Measurements from ENCODE around the gene UBE2L3. TPM values are rescaled to one million over a fixed set of nuclear protein-coding genes. Genes with fewer than 3 reads are reported as not detected.

Gene UBE2L3
- total RNA-seq, 2 experiments from 2014 or later = 18.7 TPM

DNA sequence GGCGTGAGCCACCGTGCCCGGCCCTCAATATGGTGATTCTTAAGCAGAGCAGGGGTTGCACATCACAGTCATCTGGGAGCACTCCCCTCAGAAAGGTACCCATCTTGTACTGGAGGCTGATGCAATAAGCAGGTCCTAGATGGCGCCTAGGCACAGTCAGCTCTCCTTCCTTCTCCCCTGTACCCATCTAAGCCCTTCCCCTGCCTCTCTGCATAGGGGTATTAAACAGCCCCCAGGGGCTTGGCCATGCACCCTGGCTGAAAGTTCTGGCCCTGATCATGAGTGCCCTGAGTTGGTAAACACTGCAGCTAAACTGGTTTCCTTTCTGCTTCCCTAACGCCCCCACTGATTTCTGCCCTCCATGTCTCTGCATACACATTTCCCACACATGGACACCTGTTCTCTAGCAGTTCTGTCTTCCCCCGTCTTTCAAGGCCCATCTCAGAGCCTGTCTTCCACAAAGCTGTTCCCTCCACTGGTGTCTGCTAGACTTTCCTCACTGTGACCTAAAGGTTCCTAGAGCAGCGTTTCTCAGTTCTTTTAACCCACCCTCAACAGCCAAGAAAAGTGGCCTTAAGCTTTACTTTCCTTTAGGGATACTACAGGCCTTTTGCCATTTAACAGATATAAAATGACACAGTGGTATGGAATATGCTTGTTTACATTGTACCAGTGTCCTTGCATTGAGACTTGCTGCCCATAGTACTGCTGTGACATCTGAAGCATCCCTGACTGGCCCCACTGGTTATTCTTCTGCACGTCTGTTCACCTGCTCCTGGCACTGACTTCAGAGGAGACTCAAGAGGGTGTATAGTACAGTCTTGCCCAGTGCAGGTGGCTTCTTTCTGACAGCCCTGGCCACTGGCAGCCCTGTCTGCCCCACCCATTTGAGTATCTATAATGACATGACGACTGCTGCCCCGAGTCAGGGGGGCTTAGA, 15.6 kb downstream of the UBE2L3 start:
- Histone ChIP-seq H3K4me3 (ENCODE audit: low read length) (no peak overlapping the region), H3K4me1 (ENCODE audit: insufficient read depth, low read length) (peaks cover 69% of the 10 kb centered on the region), H3K27ac (ENCODE audit: low read depth in 1 of 2, low read length in 2 of 2) (no peak overlapping the region), H3K36me3 (ENCODE audit: insufficient read depth, low read length) (peaks cover 16% of the 10 kb centered on the region), H3K9me3 (ENCODE audit: control insufficient read depth in 1 of 2, insufficient read depth in 1 of 2, low read length in 2 of 2) (no peaks in the 10 kb centered on the region), H3K27me3 (ENCODE audit: control insufficient read depth in 1 of 2, insufficient read depth in 2 of 2, low read length in 2 of 2) (no peaks in the 10 kb centered on the region)
- Mint-ChIP-seq H3K4me3 (peak overlapping the region; percentile 31), H3K27ac (peak overlapping the region; percentile 71), H3K9me3 (no peaks in the 10 kb centered on the region), H3K36me3 (ENCODE audit: low read depth) (peaks cover 30% of the 10 kb centered on the region), H3K4me1 (ENCODE audit: low read depth) (peaks cover 53% of the 10 kb centered on the region), H3K27me3 (no peaks in the 10 kb centered on the region)
- ChIA-PET POLR2A (no interaction called here), CTCF (interaction anchor here (0.6 kb wide), 1 partner anchor 47 kb away, joined by 4 read pairs; the partner anchor contains the start of gene YDJC)
- TF ChIP-seq CTCF (IDR thresholded peaks at IDR 0.05) = no peak
- DNase-seq (no peak), ATAC-seq (ENCODE audit: poor library complexity) (no peak)
- intact Hi-C loops (cut with DNase I, micrococcal nuclease) = no loop called here

- no peak for TF ChIP-seq CTCF (IDR thresholded peaks at IDR 0.05)
Measured at GRCh38 chr22:21585389-21585788, 17.9 kb downstream of the UBE2L3 start.

DNA sequence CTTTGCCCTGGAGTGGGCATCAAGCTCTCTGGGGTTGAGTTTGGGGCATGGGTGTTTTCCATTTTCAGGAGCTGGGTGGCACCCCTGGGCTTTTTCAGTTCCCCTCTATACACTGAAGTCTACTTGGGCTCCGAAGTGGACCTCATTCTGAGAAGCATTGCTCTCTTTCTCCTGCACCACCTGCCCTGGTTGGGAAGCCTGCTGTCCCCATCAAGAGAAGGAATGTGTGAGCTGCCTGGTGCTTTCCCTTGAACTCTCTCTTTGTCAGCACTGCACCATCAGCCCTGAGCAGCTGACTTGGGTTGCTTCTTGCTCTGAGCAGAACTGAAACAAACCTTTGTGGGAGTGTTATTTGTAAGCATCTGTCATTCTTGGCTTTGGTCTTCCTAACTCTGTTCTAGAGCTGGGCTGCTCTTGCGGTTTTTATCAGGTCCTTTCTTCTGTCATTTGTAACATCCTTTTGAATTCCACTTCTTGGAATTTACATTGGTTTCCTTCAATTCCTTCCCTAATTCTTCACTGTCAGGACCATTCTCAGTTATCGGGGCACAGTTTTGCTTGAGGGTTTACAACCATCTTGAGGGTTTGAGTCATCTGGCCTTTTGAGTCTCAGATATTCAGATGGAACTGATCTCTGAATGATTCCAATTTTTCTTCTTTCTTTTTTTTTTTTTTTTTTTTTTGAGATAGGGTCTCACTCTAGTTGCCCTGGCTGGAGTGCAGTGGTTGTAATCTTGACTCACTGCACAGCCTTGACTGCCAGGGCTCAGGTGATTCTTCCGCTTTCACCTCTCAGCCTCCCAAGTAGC, 20.5 kb downstream of the UBE2L3 start:
- peak overlapping the region; percentile 27 for H3K4me3 Mint-ChIP-seq
- H3K9me3 Mint-ChIP-seq = no peaks in the 10 kb centered on the region
- POLR2A ChIA-PET = interaction anchor here (1.7 kb wide), 1 partner anchor 18 kb away, joined by 3 read pairs; no protein-coding TSS in a partner anchor
- H3K27me3 ChIP-seq (ENCODE audit: control insufficient read depth in 1 of 2, insufficient read depth in 2 of 2, low read length in 2 of 2) = no peaks in the 10 kb centered on the region
- TF ChIP-seq CTCF (IDR thresholded peaks at IDR 0.05) = no peak
- peaks cover 56% of the 10 kb centered on the region for H3K4me1 ChIP-seq (ENCODE audit: insufficient read depth, low read length)
- H3K27ac ChIP-seq (ENCODE audit: low read depth in 1 of 2, low read length in 2 of 2) = peak overlapping the region in 1 of 2 donors; percentile 9
- no peak overlapping the region for H3K4me3 ChIP-seq (ENCODE audit: low read length)
- H3K9me3 ChIP-seq (ENCODE audit: control insufficient read depth in 1 of 2, insufficient read depth in 1 of 2, low read length in 2 of 2) = no peaks in the 10 kb centered on the region
- peaks cover 49% of the 10 kb centered on the region for H3K36me3 Mint-ChIP-seq (ENCODE audit: low read depth)
- H3K36me3 ChIP-seq (ENCODE audit: insufficient read depth, low read length) = peaks cover 34% of the 10 kb centered on the region
- H3K4me1 Mint-ChIP-seq (ENCODE audit: low read depth) = peaks cover 59% of the 10 kb centered on the region
- ATAC-seq (ENCODE audit: poor library complexity) (peak; percentile 71), DNase-seq (peak in 3 of 14 experiments; percentile 5 to 35 (median 29))
- CTCF ChIA-PET = interaction anchor here (0.6 to 0.8 kb wide), 2 partner anchors 9 to 28 kb away, joined by 3 read pairs; no protein-coding TSS in a partner anchor
- peak overlapping the region; percentile 79 for H3K27ac Mint-ChIP-seq
- H3K27me3 Mint-ChIP-seq = no peaks in the 10 kb centered on the region
- intact Hi-C loops (cut with DNase I, micrococcal nuclease) = no loop called here

More at GRCh38 chr22:21585389-21585788, 17.9 kb downstream of the UBE2L3 start:
- no peak overlapping the region for H3K27ac ChIP-seq (ENCODE audit: low read depth in 1 of 2, low read length in 2 of 2)
- Mint-ChIP-seq H3K4me1 (ENCODE audit: low read depth) (peaks cover 44% of the 10 kb centered on the region), H3K27me3 (no peaks in the 10 kb centered on the region), H3K4me3 (no peak overlapping the region), H3K36me3 (ENCODE audit: low read depth) (peaks cover 32% of the 10 kb centered on the region), H3K9me3 (no peaks in the 10 kb centered on the region), H3K27ac (peak overlapping the region; percentile 28)
- POLR2A ChIA-PET = no interaction called here
- no peaks in the 10 kb centered on the region for H3K27me3 ChIP-seq (ENCODE audit: control insufficient read depth in 1 of 2, insufficient read depth in 2 of 2, low read length in 2 of 2)
- no peaks in the 10 kb centered on the region for H3K9me3 ChIP-seq (ENCODE audit: control insufficient read depth in 1 of 2, insufficient read depth in 1 of 2, low read length in 2 of 2)
- H3K4me1 ChIP-seq (ENCODE audit: insufficient read depth, low read length) = peaks cover 64% of the 10 kb centered on the region
- peaks cover 16% of the 10 kb centered on the region for H3K36me3 ChIP-seq (ENCODE audit: insufficient read depth, low read length)
- CTCF ChIA-PET = no interaction called here
- ATAC-seq (ENCODE audit: poor library complexity) (no peak), DNase-seq (no peak)
- intact Hi-C loops (cut with DNase I, micrococcal nuclease) = loop anchor here in 1 of 2 experiments (2.0 kb wide), 1 partner anchor 19 kb away; no protein-coding TSS in a partner anchor
- H3K4me3 ChIP-seq (ENCODE audit: low read length) = no peak overlapping the region

All from CD4-positive, alpha-beta T cell (primary cell).